Nucleus accumbens (tissue), 56 donors: ENCODE measurements around the gene DOK4.
A peak's percentile ranks its signal among the peaks of the same experiment; 100 is the strongest.

Experiments used
- DNase-seq, 56 donors: peaks; one replicate each; lab custom pipeline; 2025; lab: John Stamatoyannopoulos, UW

The DOK4 gene

DNA sequence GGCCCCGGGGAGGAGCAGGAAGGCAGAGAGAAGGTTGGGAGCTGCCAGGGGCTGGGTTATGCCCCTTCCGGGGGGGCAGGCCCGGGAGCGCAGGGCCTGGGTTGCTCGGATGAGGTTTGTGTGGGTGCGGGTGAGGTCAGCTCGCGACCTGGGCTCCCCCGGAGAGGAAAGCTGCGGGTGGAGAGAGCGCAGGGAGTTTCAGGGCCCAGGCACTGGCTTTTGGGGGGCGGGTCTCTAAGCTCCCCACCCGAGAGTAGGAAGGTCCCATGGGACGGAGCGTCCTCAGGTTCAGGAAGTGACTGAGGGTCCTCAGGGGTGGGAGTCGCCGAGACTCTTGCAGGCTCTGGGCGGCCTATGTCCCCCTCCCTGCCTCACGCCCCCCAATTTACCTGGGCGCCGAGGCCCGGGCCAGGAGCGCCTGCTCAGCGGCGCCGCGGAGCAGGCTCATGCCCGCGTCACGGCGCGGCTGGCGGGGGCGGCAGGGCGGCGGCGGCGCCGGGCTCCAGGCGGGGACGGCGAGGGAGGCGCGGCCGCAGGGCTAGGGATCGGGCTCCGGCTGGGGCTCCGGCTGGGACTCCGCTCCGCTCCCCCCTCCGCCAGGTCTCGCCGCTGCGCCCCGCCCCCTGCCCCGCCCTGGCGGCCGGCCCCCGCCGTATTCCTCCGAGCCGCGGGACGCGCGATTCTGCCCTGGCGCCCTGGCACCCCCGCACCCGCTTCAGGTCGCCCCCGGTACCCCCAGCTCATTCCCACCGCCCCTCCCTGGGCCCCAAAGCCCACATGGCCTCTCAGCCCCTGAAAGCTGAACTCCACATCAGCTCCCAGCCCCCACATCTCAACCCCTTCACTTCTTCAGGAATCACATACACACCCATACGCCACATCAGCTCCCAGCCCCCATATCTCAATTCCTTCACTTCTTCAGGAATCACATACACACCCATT, at the start of gene DOK4:
DOK4 (minus strand) TSS at position 578 of the 942 bp plus-strand sequence. CDS start 6,986 bp downstream, outside the sequence.
- peak in 49 of 56 donors; percentile 12 to 85 (median 51) for DNase-seq

DNA sequence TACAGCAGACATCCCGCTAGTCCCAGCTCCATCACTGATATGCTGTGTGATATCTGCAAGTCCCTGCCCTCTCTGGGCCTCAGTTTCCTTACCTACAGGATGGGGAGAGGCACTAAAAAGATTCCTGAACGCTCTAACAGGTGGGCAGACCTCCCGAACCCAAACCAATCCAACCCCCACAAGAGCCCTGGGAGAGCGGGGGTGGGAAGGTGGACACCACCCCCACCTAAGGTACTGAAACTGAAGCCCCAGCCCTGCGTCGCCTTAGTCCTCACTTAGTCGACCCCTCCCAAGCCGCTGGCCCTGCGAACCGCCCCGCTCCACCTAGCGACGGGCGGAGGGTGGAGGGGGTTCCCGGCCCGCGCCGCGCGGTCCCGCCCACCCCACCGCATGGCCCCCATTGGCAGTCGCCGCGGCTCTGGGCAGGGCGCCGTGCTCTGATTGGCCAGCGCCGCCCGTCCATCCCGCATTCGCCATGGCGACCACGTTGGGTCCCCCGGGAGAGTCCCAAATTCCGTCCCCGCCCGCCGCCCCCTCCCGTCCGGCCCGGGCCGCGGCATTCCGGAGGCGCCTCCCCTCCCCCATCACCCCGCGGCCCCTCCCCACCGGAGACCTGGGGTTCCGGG, 49.5 kb upstream of the DOK4 start:
- peak in 55 of 56 donors; percentile 22 to 92 (median 76) for DNase-seq

DNA sequence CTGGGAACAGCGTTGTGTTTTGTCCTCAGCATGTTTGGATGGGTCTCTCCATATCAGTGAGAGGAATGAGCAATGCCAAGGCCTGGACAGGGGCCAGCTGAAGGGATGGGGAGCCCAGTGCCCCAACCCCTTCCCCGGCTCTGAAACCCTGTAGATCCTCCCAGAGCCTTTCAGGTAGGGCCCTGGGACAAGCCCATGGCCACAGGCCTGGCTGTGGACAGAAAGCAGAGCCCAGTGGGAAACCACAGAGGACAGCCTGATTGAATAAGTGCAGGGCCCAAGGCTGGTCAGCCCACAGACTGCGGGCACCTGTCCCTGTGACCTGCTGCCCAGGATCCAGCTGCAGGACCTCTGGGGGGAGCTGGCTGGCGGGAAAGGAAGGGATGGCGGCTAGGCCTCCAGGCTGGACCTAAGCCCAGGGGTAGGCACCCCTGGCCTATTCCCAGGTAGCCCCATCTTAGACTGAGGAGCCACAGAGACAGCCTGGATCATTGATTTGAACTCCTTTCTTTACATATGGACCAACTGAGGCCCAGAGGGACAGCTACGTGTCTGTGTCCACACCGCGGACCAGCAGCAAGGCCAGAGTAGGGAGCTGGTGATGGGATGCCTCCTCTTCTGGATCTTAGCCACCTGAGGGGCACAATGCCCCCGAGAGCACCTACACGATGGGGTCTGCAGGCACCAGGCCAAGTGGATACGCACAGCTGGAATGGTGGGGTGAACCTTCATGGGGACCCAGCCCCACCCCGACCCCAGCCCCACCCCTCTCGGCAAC, 48.8 kb upstream of the DOK4 start:
- no peak for DNase-seq

DNA sequence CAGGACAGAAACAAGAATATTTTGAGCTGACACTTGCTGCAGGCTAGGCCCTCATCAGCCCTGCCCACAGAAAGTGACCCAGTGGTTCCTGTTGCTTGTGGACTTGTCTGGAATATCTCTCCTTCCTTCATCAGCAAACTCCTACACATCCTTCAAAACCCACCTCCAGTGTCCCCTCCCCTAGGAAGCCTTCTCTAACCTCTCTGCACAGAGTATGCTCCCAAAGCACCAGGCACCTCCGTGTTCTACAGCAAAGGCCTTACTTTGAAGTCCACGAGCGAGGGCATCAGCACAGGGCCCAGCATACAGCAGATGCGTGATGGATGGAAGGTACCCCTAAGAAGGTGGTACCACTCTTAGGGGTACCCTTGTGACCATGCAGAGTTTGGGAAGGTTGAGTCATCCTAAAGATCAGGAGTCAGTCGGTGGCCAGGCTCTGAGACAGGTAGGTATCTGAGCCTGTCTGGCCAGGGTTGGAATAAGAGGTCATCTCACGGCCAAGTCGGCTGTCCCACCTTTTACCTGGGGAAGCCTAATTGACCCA, 48.1 kb upstream of the DOK4 start:
- DNase-seq: no peak

DNA sequence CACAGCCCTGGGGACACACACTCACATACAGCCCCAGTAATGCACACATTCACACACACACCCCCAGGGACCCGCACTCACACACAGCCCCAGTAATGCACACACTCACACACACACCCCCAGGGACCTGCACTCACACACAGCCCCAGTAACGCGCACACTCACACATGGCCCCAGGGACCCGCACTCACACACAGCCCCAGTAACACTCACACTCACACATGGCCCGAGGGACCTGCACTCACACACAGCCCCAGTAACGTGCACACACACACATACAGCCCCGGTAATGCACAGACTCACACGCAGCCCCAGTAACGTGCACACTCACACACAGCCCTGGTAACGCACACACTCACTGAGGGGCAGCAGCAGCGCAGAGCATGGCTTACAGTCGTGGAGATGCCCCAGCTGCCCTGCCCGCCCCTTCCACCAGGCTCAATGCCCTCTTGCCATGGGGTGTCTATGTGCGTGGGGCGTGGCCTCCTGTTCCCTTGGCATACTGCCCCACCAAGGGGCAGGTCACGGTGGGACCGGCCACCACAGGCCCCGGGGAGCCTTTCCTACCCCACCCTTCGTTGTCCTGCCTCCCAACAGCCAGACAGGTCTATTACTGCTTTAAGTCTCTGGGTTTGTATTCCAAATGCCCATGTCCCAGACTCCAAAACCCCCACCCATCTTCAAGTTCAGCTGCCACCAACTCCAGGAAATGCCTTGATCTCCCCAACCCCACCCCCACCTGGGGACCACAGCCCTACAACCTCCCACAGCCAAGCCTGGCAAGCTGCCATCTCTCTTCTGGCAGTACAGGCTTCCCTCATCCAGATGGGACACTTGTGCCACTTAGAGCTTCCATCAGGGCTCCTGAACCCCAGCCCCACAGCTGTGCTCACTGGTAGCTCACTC, 47.4 kb upstream of the DOK4 start:
- DNase-seq: no peak

DNA sequence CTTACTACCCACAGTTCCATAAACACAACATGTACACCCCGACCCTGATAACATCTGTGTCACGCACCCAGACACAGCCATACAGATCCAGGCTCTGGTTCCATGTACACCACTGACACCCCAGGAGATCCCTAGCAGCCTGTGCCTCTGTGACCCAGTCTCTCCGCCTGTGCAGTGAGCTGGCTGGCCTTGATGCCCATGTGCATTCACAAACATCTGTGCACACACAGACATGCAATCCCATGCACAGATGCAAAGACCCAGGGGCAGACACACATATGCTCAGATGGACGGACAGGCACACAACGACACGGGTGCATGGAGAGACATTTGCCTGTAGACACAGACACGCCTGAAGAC, 46.0 kb upstream of the DOK4 start:
- DNase-seq: no peak

DNA sequence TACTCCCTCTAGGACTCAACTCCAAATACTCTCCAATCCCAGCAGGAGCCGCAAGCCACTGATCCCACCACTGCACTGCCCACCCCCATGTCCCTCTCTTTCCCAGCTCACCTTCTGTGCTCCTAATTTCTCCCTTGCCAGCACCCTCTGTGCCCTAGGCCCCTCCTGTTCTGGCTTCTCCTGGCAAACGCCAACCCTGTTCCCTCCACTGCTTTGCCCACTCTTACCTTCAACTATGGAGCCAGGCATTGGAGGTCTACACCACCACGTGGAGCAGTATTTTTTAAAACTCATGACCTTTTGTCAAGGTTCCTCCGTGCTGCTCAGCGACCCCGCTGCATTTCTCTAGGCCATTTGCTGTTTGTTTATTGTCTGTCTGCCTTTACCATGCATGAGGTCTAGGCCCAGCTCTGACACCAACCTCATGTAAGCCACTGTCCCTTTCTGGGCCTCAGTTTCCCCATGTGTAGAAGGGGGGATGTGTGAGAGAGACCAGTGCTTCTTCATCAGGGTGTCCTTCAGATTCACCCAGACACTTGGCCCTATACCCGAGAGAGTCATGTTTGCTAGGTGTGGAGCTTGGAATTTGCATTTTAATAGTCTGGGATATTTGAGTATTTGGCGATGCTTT, 45.5 kb upstream of the DOK4 start:
- no peak for DNase-seq

DNA sequence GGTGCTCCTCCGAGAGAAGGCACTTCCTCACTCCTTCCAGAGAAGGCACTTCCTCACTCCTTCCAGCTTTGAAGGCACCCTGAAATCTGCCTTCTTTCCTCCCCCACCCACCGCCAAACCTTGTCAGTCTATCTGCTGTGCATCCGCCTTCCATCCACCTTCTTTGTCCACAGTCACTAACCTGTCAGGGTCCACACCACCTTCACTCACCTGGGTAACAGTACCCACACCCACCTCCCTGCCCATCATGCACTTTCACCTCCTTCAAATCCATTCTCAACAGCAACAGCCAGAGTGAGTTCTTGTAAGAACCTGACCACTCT, 44.9 kb upstream of the DOK4 start:
- no peak for DNase-seq

DNA sequence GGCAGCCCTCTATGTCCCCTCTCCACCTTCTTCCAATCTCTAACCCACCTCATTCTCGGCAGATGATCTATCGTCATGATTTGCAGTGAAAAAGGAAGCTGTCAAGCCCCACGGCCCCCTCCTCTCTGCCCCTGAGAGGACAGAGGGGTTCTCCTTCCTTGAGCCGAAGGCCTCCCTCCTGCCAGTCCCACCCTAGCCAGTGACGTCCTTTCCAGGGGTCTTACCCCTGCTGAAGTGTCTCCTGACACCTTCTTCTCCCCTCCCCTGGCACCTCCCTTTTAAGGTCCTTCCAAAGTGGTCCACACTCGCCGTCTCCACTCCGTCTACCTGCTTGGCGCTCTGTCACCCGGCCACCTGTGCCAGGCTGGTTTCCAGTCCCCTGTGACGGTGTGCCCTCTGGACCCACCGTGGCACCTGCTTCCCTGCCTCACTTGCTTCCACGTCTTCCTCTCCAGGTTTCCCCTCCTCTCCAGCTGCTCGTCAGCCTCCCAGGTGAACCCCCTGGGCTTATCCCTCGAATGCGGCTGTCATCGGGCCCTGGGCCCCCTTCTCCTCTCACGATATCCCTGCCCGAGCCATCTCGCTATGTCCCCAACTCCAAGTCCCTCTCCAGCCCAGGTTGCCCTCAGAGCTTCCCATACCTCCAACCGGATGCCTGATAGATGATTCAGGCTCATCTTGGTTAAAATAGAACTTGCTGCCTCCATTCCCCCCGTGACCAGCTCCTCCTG, 44.4 kb upstream of the DOK4 start:
- DNase-seq: no peak

DNA sequence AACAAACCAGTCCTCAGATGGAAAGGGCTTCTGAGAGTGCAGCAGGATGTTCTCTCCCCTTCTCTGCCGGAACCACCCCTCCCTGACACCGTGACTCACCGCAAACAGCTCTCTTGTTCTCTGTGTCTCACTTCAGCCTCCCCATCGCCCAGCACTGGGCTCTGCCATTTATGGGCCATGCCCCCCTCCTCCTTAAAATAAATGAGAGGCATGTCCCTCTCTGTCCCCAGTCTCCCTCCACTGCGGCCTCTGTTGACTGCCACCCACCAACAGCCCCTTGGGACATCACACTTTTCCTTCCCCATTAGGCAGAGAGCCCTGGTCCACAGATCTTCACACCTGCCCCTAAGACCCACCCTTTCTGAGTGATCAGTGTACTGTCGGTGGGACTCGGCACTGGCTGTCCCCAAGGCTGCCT, 43.8 kb upstream of the DOK4 start:
- no peak for DNase-seq

DNA sequence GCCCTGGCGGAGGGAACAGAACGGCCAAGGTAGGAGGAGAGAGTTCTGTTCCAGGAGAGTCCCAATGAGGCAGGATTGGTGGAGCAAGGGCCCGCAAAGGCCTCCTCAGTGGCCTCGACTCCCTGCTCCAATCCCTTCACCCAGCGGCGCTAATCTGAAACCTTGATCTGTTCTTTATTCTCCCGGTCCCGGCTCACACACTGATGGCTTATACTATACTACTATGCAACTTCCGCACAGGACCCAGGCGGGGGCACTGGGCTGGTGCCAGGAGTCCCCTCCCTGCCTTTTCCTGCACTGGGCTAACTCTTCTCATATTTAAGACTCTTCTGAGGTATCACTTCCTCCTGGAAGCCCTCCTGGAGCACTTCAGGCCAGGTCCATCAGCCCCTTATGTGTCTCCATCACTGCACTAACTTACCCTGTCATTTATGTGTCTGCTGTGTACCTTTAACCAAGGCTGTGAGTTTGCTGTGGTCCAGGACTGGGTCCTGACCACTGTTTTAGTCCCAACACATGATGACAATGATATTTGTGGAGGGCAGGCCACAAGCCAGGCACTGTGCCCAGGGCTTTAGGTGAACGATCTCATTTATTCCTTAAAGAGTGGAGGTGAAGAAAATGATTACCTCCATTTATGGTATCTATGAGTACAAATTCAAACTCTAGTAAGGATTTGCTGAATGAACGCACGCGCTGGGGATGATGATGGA, 43.3 kb upstream of the DOK4 start:
- no peak for DNase-seq

DNA sequence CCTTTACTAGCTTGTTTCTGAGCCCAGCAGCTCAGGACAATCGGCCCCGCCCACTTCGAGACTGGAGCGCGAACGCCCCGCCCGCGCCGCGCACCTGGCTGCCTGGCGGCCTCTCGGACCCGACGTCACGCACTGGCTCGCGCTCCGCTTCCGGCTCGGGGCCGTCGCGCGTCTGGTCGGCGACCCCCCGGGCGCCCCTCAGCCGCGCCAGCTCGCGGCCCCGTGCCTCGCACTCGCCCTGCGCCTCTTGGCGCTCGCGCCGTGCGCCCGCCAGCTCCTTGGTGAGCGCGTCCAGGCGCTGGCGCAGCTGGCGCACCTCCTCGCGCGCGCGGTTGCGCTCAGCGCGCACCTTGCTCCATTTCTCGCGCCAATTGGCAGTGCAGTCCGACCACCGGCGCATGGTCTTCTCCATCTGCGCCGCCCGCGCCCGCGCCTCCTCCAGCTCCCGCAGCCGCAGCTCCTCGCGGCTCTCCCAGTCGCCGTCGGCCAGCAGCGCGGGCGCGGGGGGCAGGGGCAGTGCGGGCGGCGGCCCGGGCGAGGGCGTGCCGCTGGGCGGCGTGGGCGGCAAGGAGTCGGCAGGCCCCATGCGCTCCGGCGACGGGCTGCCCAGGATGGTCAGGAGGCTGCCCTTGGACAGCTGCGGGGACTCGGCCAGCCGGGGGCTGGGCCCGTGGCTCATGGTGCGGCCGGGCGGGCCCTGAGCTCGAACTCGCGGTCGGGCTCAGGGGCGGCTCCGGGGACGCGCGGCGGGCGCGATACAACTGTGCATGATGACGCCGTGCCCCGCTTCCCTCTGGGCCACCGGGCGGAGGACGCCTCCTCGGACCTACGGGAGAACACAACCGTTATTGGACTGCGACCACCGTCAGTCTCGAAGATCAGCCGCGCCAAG, 42.5 kb upstream of the DOK4 start:
- DNase-seq: no peak

DNA sequence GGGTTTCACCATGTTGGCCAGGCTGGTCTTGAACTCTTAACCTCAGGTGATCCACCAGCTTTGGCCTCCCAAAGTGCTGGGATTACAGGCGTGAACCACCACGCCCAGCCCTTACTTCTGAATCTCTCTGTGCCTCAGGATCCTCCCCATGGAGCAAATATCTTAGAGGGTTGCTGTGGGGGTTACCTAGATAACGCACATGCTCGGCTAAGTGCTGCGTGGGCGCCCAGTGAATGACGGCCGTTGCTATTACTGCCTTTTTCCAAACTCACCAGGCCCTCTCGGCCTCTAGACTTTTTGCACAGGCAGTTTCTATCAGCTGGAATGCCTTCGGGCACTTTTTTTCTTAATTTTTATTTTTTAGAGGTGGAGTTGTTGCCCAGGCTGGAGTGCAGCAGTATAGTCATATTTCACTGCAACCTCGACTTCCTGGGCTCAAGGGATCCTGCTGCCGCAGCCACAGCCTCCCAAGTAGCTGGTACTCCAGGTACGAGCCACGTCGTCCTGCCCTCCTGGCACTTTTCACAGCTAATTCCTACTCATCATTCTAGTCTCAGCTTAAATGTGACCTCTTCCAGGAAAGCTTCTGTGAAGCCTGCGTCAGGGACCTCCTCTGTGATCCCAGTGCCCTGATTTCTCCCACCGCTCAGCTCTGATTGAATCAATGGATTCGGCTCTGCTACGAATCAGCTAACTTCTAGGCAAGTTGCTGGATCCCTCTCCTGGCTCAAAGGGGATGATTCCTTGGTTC, 41.5 kb upstream of the DOK4 start:
- no peak for DNase-seq

DNA sequence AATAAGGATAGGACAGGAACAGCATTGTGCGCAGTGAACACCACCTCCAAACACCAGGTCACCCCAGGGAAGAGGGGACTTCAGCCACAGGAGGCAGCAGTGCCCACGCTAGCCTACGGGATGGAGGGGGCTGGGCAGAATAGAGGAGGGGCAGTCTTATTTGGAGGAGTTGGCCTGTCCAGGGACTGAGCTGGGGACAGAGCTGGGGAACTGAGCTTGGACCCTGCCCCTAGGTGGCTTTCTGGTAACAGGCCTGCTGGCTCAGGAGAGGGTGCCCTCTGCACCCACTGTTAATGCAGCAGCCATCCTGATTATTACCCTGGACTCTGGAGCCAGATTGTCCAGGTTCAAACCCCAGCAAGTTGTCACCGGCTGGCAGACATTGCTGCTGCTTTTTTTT, 40.7 kb upstream of the DOK4 start:
- no peak for DNase-seq

DNA sequence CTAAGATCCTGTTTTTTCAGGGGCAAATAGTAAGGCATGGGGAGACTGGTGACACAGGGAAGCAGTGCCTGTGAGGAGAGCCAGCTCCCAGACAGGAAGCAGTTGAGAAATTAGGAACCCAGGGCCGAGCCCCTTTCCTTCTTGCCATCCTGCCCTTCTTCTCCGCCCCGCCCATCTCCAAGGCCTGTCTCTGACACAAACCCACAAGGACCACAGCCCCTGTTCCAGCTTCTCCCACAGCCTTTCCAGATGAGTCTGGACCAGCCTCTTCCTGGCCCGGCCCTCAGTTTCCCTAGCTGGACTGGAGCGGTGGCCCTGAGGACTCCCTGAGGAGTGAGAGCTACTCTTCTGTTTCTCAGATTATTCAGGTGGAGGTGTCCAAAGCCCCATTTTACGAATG, 40.2 kb upstream of the DOK4 start:
- no peak for DNase-seq

DNA sequence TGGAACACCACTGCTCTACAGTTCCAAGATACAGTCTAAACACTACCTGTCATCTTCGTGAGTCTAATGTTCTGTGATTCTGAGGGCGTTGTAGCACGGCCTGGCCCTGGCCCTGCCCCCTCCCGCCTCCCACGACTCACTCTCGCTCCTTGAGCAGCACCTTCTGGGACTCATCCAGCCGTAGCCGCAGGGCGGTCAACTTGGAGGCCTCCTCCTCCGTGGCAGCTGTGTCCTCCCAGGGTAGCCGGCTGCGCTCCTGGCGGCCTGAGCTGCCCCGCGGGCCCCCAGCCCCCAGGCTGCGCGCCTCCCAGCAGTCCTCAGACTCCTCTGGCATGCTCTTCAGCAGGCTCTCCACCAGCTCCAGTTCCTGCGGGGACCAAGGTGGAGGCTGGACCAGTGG, 39.5 kb upstream of the DOK4 start:
- no peak for DNase-seq
